Lung microvascular endothelial cell (primary cell): ENCODE measurements around the gene RELN. TPM values are rescaled to one million over a fixed set of nuclear protein-coding genes. Genes with fewer than 3 reads are reported as not detected.

Source experiments
- total RNA-seq: library from RNA; depleted of rRNA; stranded (reverse); fragments of >200 nt; gene quantifications from 2 replicates; pipeline ENCODE4 v1.2.1, GENCODE V29; 2014

The RELN gene
- total RNA-seq, 1 donor from 2014 or later, result 1,451 TPM

Other genes starting within 250 kb of the RELN start
- gene ORC5, start 218.4 kb upstream of the RELN start, total RNA-seq, result 13.9 and 19.8 TPM in 2 replicates